Stomach (tissue), 4 donors: Measurements from ENCODE around the gene FOXS1.

Source experiments
- EP300 ChIP-seq: sonication (generic); formaldehyde crosslinking; IDR thresholded peaks from one replicate; pipeline ENCODE4 v1.6.1; 2017; ENCODE audit warnings: antibody characterized with exemption
- POLR2A ChIP-seq, 4 donors: fragments of 450-650 bp; IDR thresholded peaks; one replicate each; pipeline ENCODE4 v1.6.1; 2016; ENCODE audit warnings: antibody characterized with exemption in 4 of 4, control low read depth in 2 of 4, mild to moderate bottlenecking in 1 of 4, moderate library complexity in 1 of 4
- POLR2AphosphoS5 ChIP-seq, 3 donors: sonication (generic); formaldehyde crosslinking; IDR thresholded peaks; one replicate each; pipeline ENCODE4 v1.6.1; 2016; ENCODE audit warnings: antibody characterized with exemption in 3 of 3
- TF ChIP-seq, protein P1 (sequence below), 7 experiments: fragments of 450-650 bp in 4 of 7; fragments of 200-600 bp in 3 of 7; sonication (generic) in 3 of 7; IDR thresholded peaks; one replicate each; pipeline ENCODE4 v1.5.1; 2016 to 2019; ENCODE audit warnings: antibody characterized with exemption in 7 of 7, control low read depth in 2 of 7, mild to moderate bottlenecking in 1 of 7

- TF ChIP-seq EP300, result no peak
- TF ChIP-seq, protein P1, sequence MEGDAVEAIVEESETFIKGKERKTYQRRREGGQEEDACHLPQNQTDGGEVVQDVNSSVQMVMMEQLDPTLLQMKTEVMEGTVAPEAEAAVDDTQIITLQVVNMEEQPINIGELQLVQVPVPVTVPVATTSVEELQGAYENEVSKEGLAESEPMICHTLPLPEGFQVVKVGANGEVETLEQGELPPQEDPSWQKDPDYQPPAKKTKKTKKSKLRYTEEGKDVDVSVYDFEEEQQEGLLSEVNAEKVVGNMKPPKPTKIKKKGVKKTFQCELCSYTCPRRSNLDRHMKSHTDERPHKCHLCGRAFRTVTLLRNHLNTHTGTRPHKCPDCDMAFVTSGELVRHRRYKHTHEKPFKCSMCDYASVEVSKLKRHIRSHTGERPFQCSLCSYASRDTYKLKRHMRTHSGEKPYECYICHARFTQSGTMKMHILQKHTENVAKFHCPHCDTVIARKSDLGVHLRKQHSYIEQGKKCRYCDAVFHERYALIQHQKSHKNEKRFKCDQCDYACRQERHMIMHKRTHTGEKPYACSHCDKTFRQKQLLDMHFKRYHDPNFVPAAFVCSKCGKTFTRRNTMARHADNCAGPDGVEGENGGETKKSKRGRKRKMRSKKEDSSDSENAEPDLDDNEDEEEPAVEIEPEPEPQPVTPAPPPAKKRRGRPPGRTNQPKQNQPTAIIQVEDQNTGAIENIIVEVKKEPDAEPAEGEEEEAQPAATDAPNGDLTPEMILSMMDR (IDR thresholded peaks at IDR 0.05), result no peak
- no peak for TF ChIP-seq POLR2AphosphoS5 (IDR thresholded peaks at IDR 0.05)
- no peak for TF ChIP-seq POLR2A (IDR thresholded peaks at IDR 0.05)
Observed at GRCh38 chr20:31797364-31797763, 48.0 kb downstream of the FOXS1 start.
